GM18517 (cell line): ENCODE results near the gene FUCA1.
A peak's percentile ranks its signal among the peaks of the same experiment; 100 is the strongest.
"Not testable (repeated sequence)": the region's sequence is repeated elsewhere in the genome, so short reads cannot be mapped to it uniquely, and the experiment has no call there.

Experiments used
- ATAC-seq: cut with Tn5 transposase; IDR thresholded peaks from one replicate; pipeline ENCODE4 v1.9.1; 2021; ENCODE audit warnings: mild to moderate bottlenecking, moderate library complexity; ENCODE audit not compliant: unreplicated experiment

FUCA1 gene

GRCh38 chr1:23867895-23868556 is at the start of gene FUCA1:
Gene FUCA1, minus strand, starts transcription at chr1:23868290. Its CDS starts 4 bp downstream, at chr1:23868286.
- peak; percentile 82 for ATAC-seq

DNA sequence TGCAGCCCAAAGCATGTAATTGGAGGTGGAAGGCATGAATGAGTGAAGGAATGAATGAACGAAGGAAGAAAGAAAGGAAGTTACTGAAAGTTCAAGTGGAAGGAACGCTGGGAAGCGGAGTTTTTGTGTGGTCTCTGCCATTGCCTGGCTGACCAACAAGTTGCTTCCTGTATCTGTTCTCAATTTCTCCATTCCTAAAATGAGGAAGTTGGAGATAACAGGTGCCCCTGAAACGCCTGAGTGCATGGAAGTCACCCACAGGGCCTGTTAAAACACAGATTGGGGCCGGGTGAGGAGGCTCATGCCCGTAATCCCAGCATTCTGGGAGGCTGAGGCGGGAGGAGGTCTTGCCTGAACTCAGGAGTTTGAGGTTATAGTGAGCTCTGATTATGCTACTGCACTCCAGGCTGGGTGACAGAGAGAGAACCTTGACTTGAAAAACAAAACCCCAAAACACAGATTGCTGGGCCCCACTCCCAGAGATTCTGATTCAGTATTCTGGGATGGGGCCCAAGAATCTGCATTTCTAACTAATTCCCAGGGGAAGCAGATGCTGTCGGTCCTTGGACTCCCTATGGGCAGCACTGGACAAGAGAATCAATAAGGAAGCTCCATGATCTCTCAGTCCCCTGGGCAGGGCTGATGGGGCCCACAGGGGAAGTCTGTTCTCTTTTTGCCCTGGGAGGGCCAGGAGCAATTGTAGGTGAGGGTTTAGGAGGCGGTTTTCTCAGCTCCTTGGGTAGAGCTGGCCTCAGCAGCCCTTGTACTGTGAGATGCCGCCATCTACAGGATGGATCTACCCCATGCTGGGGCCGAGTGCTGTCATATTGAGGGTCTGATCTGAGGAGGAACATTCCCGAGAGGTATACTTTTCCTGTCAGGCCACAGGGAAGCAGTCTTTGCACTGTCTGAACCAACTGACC is 48.4 kb upstream of the FUCA1 start:
- ATAC-seq = no peak

DNA sequence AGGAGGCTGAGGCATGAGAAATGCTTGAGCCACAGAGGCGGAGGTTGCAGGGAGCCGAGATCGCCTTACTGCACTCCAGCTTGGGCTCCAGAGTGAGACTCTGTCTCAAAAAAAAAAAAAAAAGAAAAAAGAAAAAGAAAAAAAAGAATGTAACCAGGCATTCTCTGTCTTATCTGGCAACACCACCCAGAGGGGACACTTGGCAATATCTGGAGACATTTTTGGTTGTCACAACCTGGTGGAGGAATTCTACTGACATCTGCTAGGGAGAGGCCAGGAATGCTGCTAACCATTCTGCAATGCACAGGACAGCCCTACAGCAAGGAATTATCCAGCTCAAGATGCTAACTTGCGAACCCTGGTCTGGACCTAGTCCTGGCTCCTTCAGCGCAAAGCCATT is 47.4 kb upstream of the FUCA1 start:
- no peak for ATAC-seq

DNA sequence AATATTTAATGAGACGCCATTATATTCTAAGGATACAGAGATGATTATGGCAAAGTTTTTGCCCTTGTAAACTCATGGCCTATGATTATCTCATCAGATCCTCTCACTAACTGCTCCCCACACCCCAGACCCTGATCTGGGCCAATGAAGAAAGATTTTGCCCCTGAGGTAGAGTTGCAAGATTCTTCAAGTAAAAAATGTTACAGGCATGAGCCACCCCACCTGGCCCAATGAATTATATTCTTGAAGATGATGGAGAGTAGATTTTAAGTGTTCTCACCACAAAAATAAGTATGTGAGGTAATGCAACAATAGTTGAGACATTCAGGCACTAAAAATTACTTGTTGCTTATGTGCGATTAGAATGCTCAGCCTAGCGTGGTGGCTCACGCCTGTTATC is 46.8 kb upstream of the FUCA1 start:
- ATAC-seq = no peak

DNA sequence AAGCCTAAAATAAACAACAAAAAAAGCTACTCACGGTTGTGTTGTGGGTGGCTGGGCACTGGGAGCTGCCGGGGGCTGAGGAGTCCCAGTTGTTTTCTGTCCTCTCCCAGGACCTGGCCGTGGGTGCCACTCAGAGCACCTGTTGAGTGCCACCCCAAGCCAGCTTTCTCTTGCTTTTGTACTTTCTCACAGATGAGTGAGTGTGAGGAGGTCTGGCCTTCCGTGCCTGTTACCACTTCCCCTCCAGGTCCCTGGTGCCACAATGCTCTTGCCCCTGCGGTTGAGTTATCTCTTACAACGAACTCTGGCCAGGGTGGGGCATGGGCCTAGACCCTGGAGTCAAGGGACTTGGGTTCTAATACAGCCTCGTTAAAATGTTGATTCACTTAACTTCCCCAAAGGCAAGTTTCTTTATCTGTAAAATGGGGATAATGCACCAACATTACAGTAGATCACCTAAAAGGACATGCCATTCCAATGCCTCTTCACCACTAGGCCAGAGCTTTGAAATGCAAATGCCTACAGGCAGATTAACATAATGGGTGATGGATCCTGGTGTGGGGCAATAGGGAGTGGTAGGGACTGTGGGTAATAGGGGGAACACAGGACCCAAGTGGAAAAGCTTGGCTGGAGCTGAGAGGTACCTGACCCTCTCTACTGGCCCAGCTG is 45.3 kb upstream of the FUCA1 start, which contains the start of gene CNR2:
CNR2 (minus strand) TSS at position 151 of the 669 bp plus-strand sequence. CDS start 37,745 bp downstream, outside the sequence.
- no peak for ATAC-seq

- ATAC-seq = no peak
Measured at GRCh38 chr1:23911921-23912320, 43.8 kb upstream of the FUCA1 start.

- no peak for ATAC-seq
Measured at GRCh38 chr1:23910553-23911246, 42.6 kb upstream of the FUCA1 start.

GRCh38 chr1:23910144-23910543 is 42.1 kb upstream of the FUCA1 start:
- no peak for ATAC-seq

DNA sequence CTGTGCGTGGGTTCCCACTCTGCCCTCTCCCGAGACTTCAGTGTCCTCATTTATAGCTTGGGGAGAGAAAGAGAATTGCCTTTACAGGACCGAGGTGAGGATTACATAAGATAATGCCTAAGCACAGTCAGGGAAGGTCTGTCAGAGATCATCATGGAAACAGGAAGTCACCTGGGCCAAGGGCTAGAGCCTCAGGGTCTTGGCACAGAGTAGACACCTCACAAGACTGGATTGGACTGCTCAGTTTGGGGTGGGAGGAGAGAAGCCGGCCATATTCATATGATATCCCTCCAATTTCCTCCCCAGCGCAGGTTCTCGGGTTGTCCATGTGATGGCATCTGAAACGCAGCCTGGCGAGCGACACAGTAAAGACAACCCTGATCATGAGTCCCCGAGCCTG is 41.3 kb upstream of the FUCA1 start:
- ATAC-seq = no peak

DNA sequence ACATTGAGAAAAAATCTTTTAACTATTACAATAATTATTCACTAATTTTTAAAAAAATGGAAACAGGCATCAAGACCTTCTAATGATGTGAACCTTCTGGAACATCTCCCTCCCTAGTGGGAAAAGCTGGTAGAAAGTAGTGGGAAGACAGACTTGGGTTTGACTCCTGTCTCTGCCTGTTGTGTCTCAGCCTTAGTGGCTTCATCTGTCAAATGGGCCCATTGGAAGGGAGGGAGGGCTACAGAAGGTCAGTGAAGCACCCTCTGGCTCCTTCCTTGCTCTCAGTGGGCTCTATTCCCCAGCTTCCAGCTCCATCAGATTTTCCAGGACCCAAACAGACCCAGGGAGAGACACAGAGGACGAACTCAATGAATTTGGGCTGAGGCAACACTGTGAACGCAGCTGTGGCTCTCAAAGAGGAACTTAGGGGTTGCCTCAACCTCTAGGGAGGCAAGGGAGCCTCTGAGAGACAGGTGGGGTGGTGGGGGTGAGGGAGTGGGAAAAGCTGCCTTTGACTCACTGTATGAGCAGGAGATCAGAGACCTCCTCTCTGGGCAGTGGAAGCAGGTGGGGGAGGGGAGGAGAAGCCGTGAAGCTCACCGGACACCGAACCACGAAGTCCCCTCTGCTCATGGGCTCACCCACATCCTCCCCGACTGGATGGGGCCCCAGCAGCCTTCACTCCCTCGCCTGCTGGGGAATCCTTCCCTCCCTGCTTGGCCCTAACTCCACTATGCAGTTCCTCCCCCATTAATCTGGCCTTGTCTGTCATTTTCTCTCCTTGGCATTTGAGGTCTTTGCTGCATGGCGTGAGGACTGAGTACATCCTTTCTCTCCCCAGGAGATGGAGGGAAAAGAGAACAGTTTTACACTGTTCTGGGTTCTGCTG is 40.6 kb upstream of the FUCA1 start:
- no peak for ATAC-seq

GRCh38 chr1:23906731-23907130 is 38.6 kb upstream of the FUCA1 start:
- ATAC-seq = no peak

GRCh38 chr1:23905461-23906025 is 37.5 kb upstream of the FUCA1 start:
- ATAC-seq = no peak

DNA sequence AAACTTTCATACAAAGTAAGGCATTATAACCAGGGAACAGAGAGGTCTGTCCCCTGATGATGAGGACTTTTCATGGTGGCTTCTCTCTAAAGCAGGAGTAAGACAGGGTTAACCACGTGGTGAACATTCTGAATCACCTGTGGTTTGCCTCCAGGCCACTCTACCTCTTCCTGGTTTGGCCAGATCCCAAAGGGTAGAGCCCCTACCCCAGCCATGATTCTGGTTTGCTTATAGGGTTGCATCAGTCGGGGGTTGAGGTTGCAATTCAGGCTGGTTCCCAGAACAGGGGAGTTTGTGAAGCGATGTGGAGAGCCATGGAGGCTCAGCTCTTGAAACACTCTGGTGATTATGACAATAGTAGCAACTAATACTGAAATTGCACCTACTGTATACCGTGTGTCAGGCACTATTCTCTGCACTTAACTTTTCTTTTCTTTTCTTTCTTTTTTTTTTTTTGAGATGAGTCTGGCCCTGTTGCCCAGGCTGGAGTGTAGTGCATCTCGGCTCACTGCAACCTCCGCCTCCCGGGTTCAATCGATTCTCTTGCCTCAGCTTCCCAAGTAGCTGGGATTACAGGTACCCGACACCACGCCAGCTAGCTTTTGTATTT is 36.8 kb upstream of the FUCA1 start:
- ATAC-seq = no peak

GRCh38 chr1:23903754-23904153 is 35.7 kb upstream of the FUCA1 start:
- no peak for ATAC-seq

GRCh38 chr1:23902321-23903278 is 34.5 kb upstream of the FUCA1 start:
- ATAC-seq = no peak

DNA sequence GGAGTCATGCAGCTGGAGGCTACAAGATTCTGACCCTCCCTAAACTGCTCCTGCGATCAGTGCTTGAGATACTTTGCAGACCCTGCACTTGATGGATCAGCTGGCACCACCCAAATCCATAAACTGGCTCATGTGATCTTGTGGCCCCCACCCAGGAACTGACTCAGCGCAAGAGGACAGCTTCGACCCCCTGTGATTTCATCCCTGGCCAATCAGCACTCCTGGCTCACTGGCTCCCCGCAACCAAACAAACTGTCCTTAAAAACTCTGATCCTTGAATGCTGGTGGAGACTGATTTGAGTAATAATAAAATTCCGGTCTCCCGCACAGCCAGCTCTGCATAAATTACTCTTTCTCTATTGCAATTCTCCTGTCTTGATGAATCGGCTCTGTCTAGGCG is 31.9 kb upstream of the FUCA1 start:
- not testable (repeated sequence) for ATAC-seq

DNA sequence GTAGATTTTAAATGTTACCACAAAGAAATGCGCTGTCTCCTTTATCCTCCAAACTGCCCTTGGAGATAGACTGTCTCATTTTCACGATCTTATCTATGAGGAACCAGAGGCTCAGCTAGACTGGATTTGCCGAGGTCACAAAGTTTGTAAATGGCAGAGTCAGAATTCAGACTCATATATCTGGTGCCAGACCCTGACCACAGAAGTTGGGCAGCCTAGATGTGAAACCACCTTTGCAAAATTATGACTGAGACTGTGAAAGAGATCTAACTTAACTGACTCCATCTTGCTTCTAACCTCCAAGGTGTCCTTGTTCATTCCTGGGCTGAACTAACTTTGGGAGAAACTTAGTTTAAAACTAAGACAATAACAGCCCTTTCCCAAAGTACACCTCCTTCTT is 31.0 kb upstream of the FUCA1 start:
- ATAC-seq = no peak

- ATAC-seq = no peak
Measured at GRCh38 chr1:23897083-23897482, 29.0 kb upstream of the FUCA1 start.
